NB4 (cell line): ENCODE results near the gene SLC51B.

Experiments
- DNase-seq: peaks from one replicate; pipeline ENCODE4 v3.0.0; 2010; ENCODE audit warnings: low read depth
- H3K4me3 ChIP-seq: one replicate; pipeline ENCODE4 v1.5.1; 2011; ENCODE audit warnings: mild to moderate bottlenecking, low read depth, low read length, moderate library complexity
- CTCF ChIP-seq: IDR thresholded peaks from one replicate; pipeline ENCODE4 v1.5.1; 2012; ENCODE audit warnings: low read depth, low read length
- MAX ChIP-seq: IDR thresholded peaks from 2 replicates; pipeline ENCODE4 v1.6.1; 2011; ENCODE audit warnings: low read depth, low read length
- MYC ChIP-seq: IDR thresholded peaks from 2 replicates; pipeline ENCODE4 v1.6.1; 2011; ENCODE audit warnings: low read depth, low read length
- POLR2A ChIP-seq: IDR thresholded peaks from 2 replicates; pipeline ENCODE4 v1.6.1; 2011; ENCODE audit warnings: mild to moderate bottlenecking; ENCODE audit not compliant: insufficient read length; ENCODE audit errors: extremely low read depth

Gene SLC51B

GRCh38 chr15:65044724-65045481 lies at the start of gene SLC51B:
TSS of gene SLC51B (plus strand) at chr15:65045387. CDS start at chr15:65050005, 4,618 bp downstream.
- no peak for TF ChIP-seq CTCF
- TF ChIP-seq POLR2A: no peak
- no peak for TF ChIP-seq MAX
- no peak for TF ChIP-seq MYC
- H3K4me3 ChIP-seq: no peak within 1 kb of the TSS
- no peak for DNase-seq

GRCh38 chr15:64997066-64997465 lies 48.1 kb upstream of the SLC51B start:
- no peak for DNase-seq
- no peak overlapping the region for H3K4me3 ChIP-seq
- TF ChIP-seq MAX (no peak), POLR2A (no peak), CTCF (no peak), MYC (no peak)

- no peak for TF ChIP-seq CTCF
- no peak for TF ChIP-seq MYC
- TF ChIP-seq POLR2A: no peak
- TF ChIP-seq MAX: no peak
- no peak for DNase-seq
Observed at GRCh38 chr15:64997745-64998375, 47.3 kb upstream of the SLC51B start.

GRCh38 chr15:65004993-65005392 lies 40.2 kb upstream of the SLC51B start:
- no peak for DNase-seq
- H3K4me3 ChIP-seq: no peak overlapping the region
- no peak for TF ChIP-seq MAX
- no peak for TF ChIP-seq MYC
- no peak for TF ChIP-seq CTCF
- no peak for TF ChIP-seq POLR2A

More at GRCh38 chr15:64997745-64998375, 47.3 kb upstream of the SLC51B start:
- no peak overlapping the region for H3K4me3 ChIP-seq

GRCh38 chr15:65006876-65007275 lies 38.3 kb upstream of the SLC51B start:
- TF ChIP-seq MYC (no peak), POLR2A (no peak), CTCF (no peak), MAX (no peak)
- H3K4me3 ChIP-seq: no peak overlapping the region
- DNase-seq: no peak
